ENCODE measurements around the gene PPP3R1.

DNA sequence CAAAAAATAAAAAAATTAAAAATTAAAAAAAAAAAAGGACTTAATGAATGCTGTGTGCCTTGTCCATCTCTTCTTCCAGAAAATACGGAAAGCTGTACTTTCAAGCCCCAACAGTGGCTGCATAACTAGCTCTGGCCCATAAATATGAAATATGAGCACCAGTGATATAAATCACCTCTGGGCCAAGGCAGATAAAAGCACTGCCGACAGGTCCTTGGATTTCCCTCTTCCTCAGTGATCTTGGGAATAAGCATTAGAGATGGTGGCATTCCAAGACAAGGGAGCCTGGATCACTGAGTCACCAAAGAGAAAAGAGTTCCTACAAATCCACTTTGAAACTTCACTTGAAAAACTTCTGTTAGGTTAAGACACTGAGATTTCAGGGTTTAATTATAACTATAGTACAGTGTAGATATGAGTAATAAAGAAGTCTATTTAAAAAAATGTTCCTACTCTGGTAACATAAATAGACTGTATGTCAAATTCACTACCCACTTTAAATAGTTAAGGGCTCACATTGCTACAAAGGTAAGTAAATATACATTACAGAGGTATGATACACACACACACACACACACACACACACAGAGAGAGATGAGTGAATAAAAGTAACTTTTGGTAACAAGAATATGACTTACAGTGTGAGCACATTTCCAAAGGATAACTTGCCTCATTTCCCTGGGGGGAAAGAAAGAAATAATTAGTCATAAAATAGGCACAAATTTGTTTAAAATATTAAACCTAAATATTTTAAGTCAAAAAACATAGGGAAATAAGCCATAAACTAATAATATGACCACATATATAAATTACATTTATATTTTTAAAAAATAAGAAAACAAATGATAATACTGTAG, 35.6 kb downstream of the PPP3R1 start:
- TF ChIP-seq TAF1 (IDR thresholded peaks at IDR 0.05; ENCODE audit: borderline replicate concordance, insufficient read depth, low read length) (no peak), POLR2AphosphoS5 (IDR thresholded peaks at IDR 0.05; ENCODE audit: low read depth, low read length) (no peak)

Data from PFSK-1 (cell line).